A549 (cell line): ENCODE data around the gene TIAM2. TPM values are rescaled to one million over a fixed set of nuclear protein-coding genes. Genes with fewer than 3 reads are reported as not detected.
A peak's percentile ranks its signal among the peaks of the same experiment; 100 is the strongest.

ENCODE experiments used
- ATAC-seq, 2 experiments: fragments of 200-7000 bp in 1 of 2; fragments of >200 bp in 1 of 2; cut with Nextera tagmentation in 1 of 2; cut with Tn5 transposase in 1 of 2; 3 replicates each; pipeline versions ENCODE4 v1.8.0 to v1.9.1; 2018 to 2020; ENCODE audit warnings: mild to moderate bottlenecking in 1 of 2, moderate library complexity in 1 of 2
- CTCF ChIA-PET: fragments of 300-600 bp; sonication (Branson Sonifier 250); formaldehyde crosslinking; extraction: SDS; loops from one replicate; lab custom pipeline; 2021; ENCODE audit warnings: antibody characterized with exemption, inconsistent platforms; lab: Yijun Ruan, JAX
- POLR2A ChIA-PET: fragments of 350-600 bp; formaldehyde crosslinking; extraction: SDS; loops from one replicate; lab custom pipeline; 2021; ENCODE audit warnings: antibody characterized with exemption, inconsistent platforms; lab: Yijun Ruan, JAX
- DNase-seq, 2 experiments: peaks; one replicate each; pipeline versions ENCODE4 v3.0.0 to v3.0.0-alpha.2; 2011 to 2016; ENCODE audit warnings: low read depth in 1 of 2, low spot score in 1 of 2
- FAIRE-seq: peaks from 2 replicates; lab custom pipeline; 2011; peaks lifted over from hg19 to GRCh38; lab: Jason Lieb, UNC
- H3K27ac ChIP-seq, 2 experiments: fragments of >200 bp; sonication (Bioruptor Twin); formaldehyde crosslinking; 3 replicates each; pipeline ENCODE4 v1.5.1; 2016 to 2017
- H3K4me1 ChIP-seq: fragments of >200 bp; sonication (Bioruptor Twin); formaldehyde crosslinking; 3 replicates; pipeline ENCODE4 v1.6.1; 2016
- H3K4me2 ChIP-seq: fragments of >200 bp; sonication (Bioruptor Twin); formaldehyde crosslinking; 3 replicates; pipeline ENCODE4 v1.6.1; 2016
- H3K4me3 ChIP-seq: fragments of >200 bp; sonication (Bioruptor Twin); formaldehyde crosslinking; 3 replicates; pipeline ENCODE4 v1.5.1; 2016
- H3K9me3 ChIP-seq: fragments of >200 bp; sonication (Bioruptor Twin); formaldehyde crosslinking; 3 replicates; pipeline ENCODE4 v1.6.1; 2016
- BHLHE40 ChIP-seq: IDR thresholded peaks from 2 replicates; pipeline ENCODE4 v1.6.1; 2012; ENCODE audit warnings: low read depth, low read length, inconsistent platforms
- CBX2 ChIP-seq: fragments of 200-600 bp; sonication (generic); IDR thresholded peaks from 2 replicates; pipeline ENCODE4 v1.6.1; 2016; ENCODE audit warnings: low read depth, mild to moderate bottlenecking, borderline replicate concordance
- CBX8 ChIP-seq: fragments of 200-600 bp; sonication (generic); IDR thresholded peaks from 2 replicates; pipeline ENCODE4 v1.6.1; 2016
- E2F6 ChIP-seq: IDR thresholded peaks from 2 replicates; pipeline ENCODE4 v1.6.1; 2012; ENCODE audit warnings: low read depth, borderline replicate concordance
- EHF ChIP-seq: fragments of 250-450 bp; sonication (Bioruptor Pico); IDR thresholded peaks from 2 replicates; pipeline ENCODE4 v1.5.0; 2020; ENCODE audit warnings: mild to moderate bottlenecking
- EHMT2 ChIP-seq: fragments of 200-600 bp; sonication (generic); IDR thresholded peaks from 2 replicates; pipeline ENCODE4 v1.6.1; 2016; ENCODE audit warnings: antibody characterized with exemption, low read depth, mild to moderate bottlenecking, moderate library complexity
- ESRRA ChIP-seq: fragments of 150-350 bp; IDR thresholded peaks from 2 replicates; pipeline ENCODE4 v1.6.1; 2014; ENCODE audit warnings: mild to moderate bottlenecking, low read length, borderline replicate concordance
- HES2 ChIP-seq: fragments of >200 bp; sonication (Bioruptor Twin); formaldehyde crosslinking; IDR thresholded peaks from 2 replicates; pipeline ENCODE4 v1.6.1; 2016
- KDM5A ChIP-seq: fragments of 200-600 bp; sonication (generic); IDR thresholded peaks from 2 replicates; pipeline ENCODE4 v1.6.1; 2016; ENCODE audit warnings: antibody characterized with exemption, mild to moderate bottlenecking
- MAX ChIP-seq: IDR thresholded peaks from 2 replicates; pipeline ENCODE4 v1.6.1; 2012
- PHF8 ChIP-seq: fragments of 200-600 bp; sonication (generic); IDR thresholded peaks from 2 replicates; pipeline ENCODE4 v1.6.1; 2016; ENCODE audit warnings: low read depth, mild to moderate bottlenecking, antibody characterized with exemption, moderate library complexity, borderline replicate concordance
- POLR2AphosphoS2 ChIP-seq: conservative IDR thresholded peaks from 2 replicates; pipeline ENCODE4 v1.6.1; 2012; ENCODE audit warnings: low read length, improper control_type of control experiment, inconsistent platforms
- RARB ChIP-seq: fragments of 250-450 bp; sonication (Bioruptor Pico); IDR thresholded peaks from 2 replicates; pipeline ENCODE4 v1.8.0; 2021; ENCODE audit warnings: mild to moderate bottlenecking, moderate library complexity
- REST ChIP-seq: fragments of 200-600 bp; sonication (generic); IDR thresholded peaks from 2 replicates; pipeline ENCODE4 v1.6.1; 2016; ENCODE audit warnings: antibody characterized with exemption, mild to moderate bottlenecking, moderate library complexity
- SREBF2 ChIP-seq: fragments of 450-650 bp; IDR thresholded peaks from 2 replicates; pipeline ENCODE4 v1.6.1; 2014; ENCODE audit warnings: mild to moderate bottlenecking, moderate library complexity
- TFCP2L1 ChIP-seq: fragments of 250-450 bp; sonication (Bioruptor Pico); IDR thresholded peaks from 2 replicates; pipeline ENCODE4 v1.5.0; 2021; ENCODE audit warnings: mild to moderate bottlenecking
- WGBS: methylation state at CpG from one replicate; pipeline ENCODE4 v1.1.6; 2017; ENCODE audit errors: missing lambda C conversion rate; 5-methylcytosine and 5-hydroxymethylcytosine counted together
- polyA plus RNA-seq, 4 experiments: library from polyadenylated mRNA; depleted of rRNA in 3 of 4; stranded (reverse); fragments of >200 nt; fragmentation: RNase III in 1 of 4; extraction: RNeasy Plus Mini Kit Qiagen cat#74134 plus additional on column Dnase treatment in 1 of 4; gene quantifications; 2 replicates in 3 of 4; 3 replicates in 1 of 4; pipeline ENCODE4 v1.2.3, GENCODE V29; 2011 to 2017

TIAM2 gene
- polyA plus RNA-seq, 2 of the 4 experiments (the other 2 are of a cell fraction), result 2.5 to 3.1 TPM

- no peak for FAIRE-seq
- ATAC-seq, result no peak
- TF ChIP-seq EHMT2 (no peak), HES2 (no peak), RARB (no peak), KDM5A (no peak), E2F6 (no peak), SREBF2 (no peak), PHF8 (no peak)
- 82% methylated on average over 8 of the region's 8 CpGs for WGBS
- Histone ChIP-seq H3K4me1 (peaks cover 16% of the 10 kb centered on the region), H3K27ac (peak overlapping the region in 1 of 2 experiments; percentile 24; a peak in 2 of 6 replicates), H3K9me3 (no peaks in the 10 kb centered on the region), H3K4me2 (no peak overlapping the region), H3K4me3 (no peak overlapping the region)
- CTCF ChIA-PET, result interaction anchor here (0.5 kb wide), 1 partner anchor 265 kb away, joined by 3 read pairs; no protein-coding TSS in a partner anchor
- POLR2A ChIA-PET, result interaction anchor here (0.6 kb wide), 1 partner anchor 266 kb away, joined by 3 read pairs; no protein-coding TSS in a partner anchor
- no peak for DNase-seq
These were observed 35.1 kb downstream of the TIAM2 start for GRCh38 chr6:155030148-155030720.

- Histone ChIP-seq H3K4me3 (no peak overlapping the region), H3K4me1 (peaks cover 7% of the 10 kb centered on the region), H3K4me2 (no peak overlapping the region), H3K27ac (no peak overlapping the region; a peak in 1 of 6 replicates), H3K9me3 (no peaks in the 10 kb centered on the region)
- ChIA-PET POLR2A (no interaction called here), CTCF (interaction anchor here (1.2 kb wide), 1 partner anchor 10 kb away, joined by 4 read pairs; no protein-coding TSS in a partner anchor)
- DNase-seq (no peak), FAIRE-seq (no peak), ATAC-seq (no peak)
- TF ChIP-seq POLR2AphosphoS2, result no peak
- no peak for TF ChIP-seq ESRRA
- no peak for TF ChIP-seq CBX8
- no peak for TF ChIP-seq BHLHE40
- TF ChIP-seq TFCP2L1 (CRISPR knock-in tag), result no peak
- TF ChIP-seq CBX2, result no peak
- TF ChIP-seq REST, result no peak
- TF ChIP-seq, all 56 proteins: peak for 0
- 89% methylated on average over 1 of the region's 1 CpG for WGBS
These were observed 36.0 kb downstream of the TIAM2 start for GRCh38 chr6:155031091-155031490.

GRCh38 chr6:155033021-155033791 is 38.1 kb downstream of the TIAM2 start:
- H3K4me1 ChIP-seq, result no peaks in the 10 kb centered on the region
- ATAC-seq, result no peak
- H3K27ac ChIP-seq, result no peak overlapping the region
- no peaks in the 10 kb centered on the region for H3K9me3 ChIP-seq
- 86% methylated on average over 13 of the region's 13 CpGs for WGBS
- CTCF ChIA-PET, result interaction anchor here (1.4 kb wide), 1 partner anchor 11 kb away, joined by 4 read pairs; no protein-coding TSS in a partner anchor
- no peak for FAIRE-seq
- no peak overlapping the region for H3K4me3 ChIP-seq
- TF ChIP-seq EHF (CRISPR knock-in tag), result no peak
- TF ChIP-seq MAX, result no peak
- no peak overlapping the region for H3K4me2 ChIP-seq
- POLR2A ChIA-PET, result no interaction called here
- no peak for DNase-seq
